ENCODE measurements around the gene WDR35.

Gene WDR35

DNA sequence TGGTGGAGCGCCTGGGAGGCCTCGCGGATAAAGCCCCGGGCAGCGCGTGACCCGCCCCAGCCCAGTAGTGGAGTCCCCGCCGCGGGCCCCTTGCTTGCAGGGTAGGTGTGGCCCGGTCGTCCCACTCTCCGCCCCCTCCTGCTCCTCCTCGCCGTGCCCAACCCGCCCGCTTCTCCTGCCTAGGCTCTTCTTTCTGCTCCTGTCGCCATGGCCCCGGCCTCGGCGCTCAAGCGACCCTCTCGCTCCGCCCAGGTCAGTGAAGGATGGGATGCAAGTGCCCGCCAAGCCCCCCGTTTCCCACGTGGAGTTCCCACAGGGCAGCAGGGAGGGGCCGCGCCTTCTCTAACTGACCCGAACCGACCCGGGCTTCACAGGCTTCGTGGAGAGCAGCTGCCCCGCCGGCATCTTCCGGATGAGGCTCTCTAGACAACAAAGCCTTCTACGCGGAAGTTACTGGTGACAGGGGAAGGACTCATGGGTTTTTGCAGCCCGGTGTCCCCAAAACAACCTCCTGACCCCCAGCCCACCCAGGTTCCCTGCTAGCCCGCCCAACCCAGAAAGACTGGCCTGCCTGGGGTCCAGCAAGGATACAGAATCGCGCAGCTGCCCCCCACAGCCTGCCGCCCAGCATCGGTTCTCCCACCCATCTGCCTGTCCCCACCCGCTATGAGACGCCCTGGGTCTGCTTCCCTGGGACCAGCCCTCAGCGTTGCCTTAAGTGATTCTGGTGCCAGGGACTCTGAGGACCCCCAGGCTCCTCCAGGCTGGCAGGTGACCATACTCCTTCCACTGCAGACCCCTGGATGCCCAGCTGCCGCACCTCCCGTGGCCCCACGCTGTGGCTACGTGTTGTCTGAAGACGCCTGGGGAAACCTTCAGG lies 121.0 kb downstream of the WDR35 start:
- peak; percentile 39 for DNase-seq (ENCODE audit: low spot score)

DNA sequence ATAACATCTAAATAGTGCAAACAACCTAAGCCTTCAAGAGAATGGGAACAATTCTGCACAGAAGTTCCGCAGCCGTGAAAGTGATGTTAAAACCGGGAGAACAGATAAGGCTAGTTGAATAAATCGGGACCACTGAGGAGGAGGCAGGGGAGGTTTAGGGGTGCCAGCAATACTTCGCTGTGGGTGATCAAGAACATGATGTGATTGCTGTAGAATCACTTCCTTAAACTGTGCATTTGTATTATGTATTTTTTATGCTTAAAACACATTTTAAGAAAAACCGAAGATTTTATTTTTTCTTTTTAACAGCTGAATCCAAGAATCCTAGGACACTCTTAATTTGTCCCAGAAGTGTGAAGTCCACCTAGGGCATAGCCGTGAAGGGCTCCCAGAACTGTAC lies 121.7 kb downstream of the WDR35 start:
- DNase-seq (ENCODE audit: low spot score) = no peak

DNA sequence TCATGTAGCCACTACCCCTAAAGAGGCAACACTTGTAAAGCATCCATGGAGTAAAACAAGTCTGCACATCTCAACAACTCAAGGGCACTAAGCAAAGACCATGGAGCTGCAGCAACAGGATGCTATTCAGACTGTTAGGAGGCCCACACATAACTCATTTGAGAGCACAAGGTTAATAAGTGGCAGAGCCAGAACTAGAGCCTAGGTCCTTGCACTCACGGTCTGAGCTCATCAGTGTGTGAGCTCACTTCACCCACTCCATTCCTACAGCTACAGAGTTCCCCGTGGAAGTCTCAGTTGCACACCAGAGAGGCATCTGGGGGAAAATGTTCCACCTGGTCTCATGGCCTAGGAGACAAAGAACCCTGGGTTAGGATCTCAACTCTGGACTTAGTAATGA lies 123.1 kb downstream of the WDR35 start:
- no peak for DNase-seq (ENCODE audit: low spot score)

DNA sequence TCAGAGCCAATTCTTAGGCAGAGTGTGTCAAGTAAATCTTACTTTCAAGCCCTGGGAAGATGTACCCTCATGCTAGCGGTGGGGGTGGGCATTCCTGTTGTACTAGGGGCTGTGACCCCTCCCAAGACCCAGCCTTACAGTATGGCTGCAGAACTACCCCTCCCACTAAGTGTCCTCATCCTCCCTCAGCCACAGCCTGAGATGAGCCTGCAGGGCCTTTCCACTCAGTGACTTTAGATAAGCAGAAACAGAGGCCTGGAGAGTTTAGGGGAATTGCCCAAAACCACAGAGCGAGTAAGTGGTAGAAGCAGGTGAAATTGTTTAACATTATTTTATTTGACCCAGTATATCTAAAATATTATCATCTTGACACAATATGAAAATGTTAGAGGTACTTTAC lies 124.8 kb downstream of the WDR35 start:
- DNase-seq (ENCODE audit: low spot score) = peak; percentile 11

DNA sequence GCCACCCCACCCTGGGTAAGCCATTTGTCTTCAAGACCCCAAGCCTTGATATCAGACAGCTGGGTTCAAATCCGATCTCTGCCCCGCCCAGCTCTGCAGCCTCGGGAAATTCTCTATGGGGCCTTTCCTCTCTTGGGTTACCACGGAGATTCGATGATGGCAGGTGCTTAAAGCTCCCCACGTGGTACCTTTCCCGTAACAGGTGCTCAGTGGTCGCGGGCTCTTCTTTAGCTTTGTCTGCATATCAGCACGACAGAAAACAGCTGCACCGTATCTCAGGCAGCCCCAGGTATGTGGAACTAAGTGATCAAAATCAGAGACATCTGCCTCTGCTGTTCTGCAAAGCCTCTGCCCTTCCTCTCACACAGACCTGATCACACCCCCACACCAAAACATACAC lies 125.5 kb downstream of the WDR35 start:
- no peak for DNase-seq (ENCODE audit: low spot score)

DNA sequence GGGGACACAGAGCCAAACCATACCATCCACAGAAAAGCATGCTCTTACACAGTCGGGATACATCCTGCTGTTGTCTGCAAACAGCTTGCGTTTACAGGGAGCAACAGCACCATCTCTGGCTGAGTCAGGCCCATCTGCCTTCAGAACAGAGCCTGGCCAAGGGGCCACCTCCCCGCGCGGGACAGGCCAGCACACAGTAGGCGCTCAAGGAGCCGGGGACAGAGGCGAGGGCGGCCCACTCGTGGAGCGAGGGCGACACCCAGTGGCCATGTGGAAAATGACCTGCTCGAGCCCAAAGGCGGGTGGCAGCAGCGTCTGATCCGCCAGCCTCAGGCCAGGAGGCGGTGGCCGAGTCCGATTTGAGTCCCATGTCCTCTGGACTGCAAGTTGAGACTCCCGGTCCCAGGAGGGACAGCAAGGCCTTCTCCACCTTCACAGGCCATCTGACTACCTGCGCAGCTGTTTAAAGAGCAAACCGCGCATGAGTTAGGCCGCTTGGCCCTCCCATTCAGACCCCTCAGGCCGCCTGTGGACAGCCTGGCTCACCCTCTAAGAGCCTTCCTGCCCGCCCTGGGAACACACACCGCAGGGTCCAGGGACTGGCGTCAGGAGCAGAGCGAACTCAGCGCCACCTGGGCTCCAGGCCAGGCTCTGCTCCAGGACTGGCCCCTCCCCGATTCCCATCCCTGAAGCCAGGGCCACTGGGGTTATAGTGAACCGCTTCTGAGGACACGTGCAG lies 126.4 kb downstream of the WDR35 start:
- peak; percentile 65 for DNase-seq (ENCODE audit: low spot score)

DNA sequence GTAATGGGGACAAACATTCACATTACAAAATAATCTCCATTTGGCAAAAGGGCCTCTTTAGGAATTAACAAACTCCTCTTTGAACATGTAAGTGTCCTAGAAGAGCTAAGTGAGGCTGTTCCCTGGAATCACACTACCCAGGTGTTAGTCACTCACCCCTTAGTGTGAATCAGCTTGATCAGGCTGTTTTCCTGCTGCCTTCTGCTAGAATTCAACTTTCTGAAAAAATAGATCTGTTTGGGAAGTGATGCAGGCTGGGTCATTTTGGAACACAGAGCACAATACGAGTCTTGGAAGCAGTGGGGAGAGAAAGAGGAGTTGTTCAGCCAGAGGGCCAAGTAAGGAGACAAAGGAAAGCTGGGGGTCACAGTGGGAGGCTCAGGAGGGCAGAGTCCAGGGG lies 128.1 kb downstream of the WDR35 start:
- DNase-seq (ENCODE audit: low spot score) = no peak
